Activated T-cell treated with anti-CD3 and anti-CD28 coated beads, Interleukin-2, amount 50 U/mL, for 48 hours (primary cell): Measurements from ENCODE around the gene MED13.
"Not testable (repeated sequence)": the region's sequence is repeated elsewhere in the genome, so short reads cannot be mapped to it uniquely, and the experiment has no call there.

Source experiments
- DNase-seq, 2 experiments: peaks; one replicate each; pipeline ENCODE4 v3.0.0-alpha.2; 2020

Gene MED13

GRCh38 chr17:61996916-61997605 is 68.0 kb downstream of the MED13 start:
- no peak for DNase-seq

- DNase-seq, result no peak
Measured at GRCh38 chr17:61989509-61989908, 75.6 kb downstream of the MED13 start.

- DNase-seq, result no peak
Measured at GRCh38 chr17:61986898-61987297, 78.2 kb downstream of the MED13 start.

- DNase-seq, result no peak
Measured at GRCh38 chr17:61984821-61985220, 80.3 kb downstream of the MED13 start.

- DNase-seq, result no peak
Measured at GRCh38 chr17:61981323-61981722, 83.8 kb downstream of the MED13 start.

- no peak for DNase-seq
Measured at GRCh38 chr17:61980535-61980934, 84.5 kb downstream of the MED13 start.

GRCh38 chr17:61974115-61974514 is 91.0 kb downstream of the MED13 start:
- DNase-seq, result no peak

- no peak for DNase-seq
Measured at GRCh38 chr17:61972311-61972710, 92.8 kb downstream of the MED13 start.

- no peak for DNase-seq
Measured at GRCh38 chr17:61970030-61970429, 95.0 kb downstream of the MED13 start.

- no peak for DNase-seq
Measured at GRCh38 chr17:61968757-61969156, 96.3 kb downstream of the MED13 start.

- no peak for DNase-seq
Measured at GRCh38 chr17:61967729-61968128, 97.3 kb downstream of the MED13 start.

GRCh38 chr17:61966191-61966590 is 98.9 kb downstream of the MED13 start:
- DNase-seq, result no peak

- no peak for DNase-seq
Measured at GRCh38 chr17:61955619-61956018, 109.5 kb downstream of the MED13 start.

GRCh38 chr17:61947367-61948078 is 117.6 kb downstream of the MED13 start:
- no peak for DNase-seq

GRCh38 chr17:61946359-61946758 is 118.7 kb downstream of the MED13 start:
- DNase-seq, result no peak

- no peak for DNase-seq
Measured at GRCh38 chr17:61943117-61943516, 122.0 kb downstream of the MED13 start.

- no peak for DNase-seq
Measured at GRCh38 chr17:61942085-61942484, 123.0 kb downstream of the MED13 start.

- DNase-seq, result no peak
Measured at GRCh38 chr17:61928101-61928436, 137.0 kb downstream of the MED13 start.

- DNase-seq, result peak; percentile 95 to 96
Measured at GRCh38 chr17:61927208-61928100, 137.6 kb downstream of the MED13 start, which contains the start of gene INTS2. INTS2 (minus strand) TSS chr17:61927982; CDS start chr17:61926644, 1,338 bp downstream.

- no peak for DNase-seq
Measured at GRCh38 chr17:61926826-61927207, 138.3 kb downstream of the MED13 start.

GRCh38 chr17:61915162-61915561 is 149.9 kb downstream of the MED13 start:
- DNase-seq, result not testable (repeated sequence)

- DNase-seq, result no peak
Measured at GRCh38 chr17:61908292-61909037, 156.6 kb downstream of the MED13 start.

- no peak for DNase-seq
Measured at GRCh38 chr17:61907361-61907760, 157.7 kb downstream of the MED13 start.
